ENCODE results near the gene DNMBP.
"Not testable (repeated sequence)": the region's sequence is repeated elsewhere in the genome, so short reads cannot be mapped to it uniquely, and the experiment has no call there.

Gene DNMBP

GRCh38 chr10:99912041-99912440 lies 97.7 kb downstream of the DNMBP start:
- Histone ChIP-seq H3K27ac (ENCODE audit: low read length) (no peak overlapping the region), H3K27me3 (ENCODE audit: control insufficient read depth, insufficient read depth, low read length) (no peaks in the 10 kb centered on the region), H3K9me3 (ENCODE audit: control insufficient read depth, insufficient read depth, low read length) (no peaks in the 10 kb centered on the region), H3K4me1 (ENCODE audit: control insufficient read depth, insufficient read depth, low read length) (peaks cover 3% of the 10 kb centered on the region; the same call in 1 of the 2 replicates), H3K4me3 (ENCODE audit: low read length) (peak overlapping the region; percentile 83; the same call in 1 of the 2 replicates), H3K36me3 (ENCODE audit: control insufficient read depth, insufficient read depth, low read length) (peaks cover 22% of the 10 kb centered on the region)
- DNase-seq (ENCODE audit: low read depth, low spot score): no peak

GRCh38 chr10:99908512-99908911 lies 101.2 kb downstream of the DNMBP start:
- Histone ChIP-seq H3K27me3 (ENCODE audit: control insufficient read depth, insufficient read depth, low read length) (no peaks in the 10 kb centered on the region), H3K9me3 (ENCODE audit: control insufficient read depth, insufficient read depth, low read length) (no peaks in the 10 kb centered on the region), H3K4me1 (ENCODE audit: control insufficient read depth, insufficient read depth, low read length) (no peaks in the 10 kb centered on the region), H3K27ac (ENCODE audit: low read length) (no peak overlapping the region), H3K4me3 (ENCODE audit: low read length) (no peak overlapping the region), H3K36me3 (ENCODE audit: control insufficient read depth, insufficient read depth, low read length) (peaks cover 36% of the 10 kb centered on the region)
- WGBS (ENCODE audit: insufficient coverage, insufficient read length): no CpG with 5 or more reads among the region's 3 CpGs
- no peak for DNase-seq (ENCODE audit: low read depth, low spot score)

- no peak overlapping the region for H3K4me3 ChIP-seq (ENCODE audit: low read length)
- H3K36me3 ChIP-seq (ENCODE audit: control insufficient read depth, insufficient read depth, low read length): peaks cover 42% of the 10 kb centered on the region
- H3K4me1 ChIP-seq (ENCODE audit: control insufficient read depth, insufficient read depth, low read length): no peaks in the 10 kb centered on the region
- DNase-seq (ENCODE audit: low read depth, low spot score): no peak
- H3K27me3 ChIP-seq (ENCODE audit: control insufficient read depth, insufficient read depth, low read length): no peaks in the 10 kb centered on the region
- H3K9me3 ChIP-seq (ENCODE audit: control insufficient read depth, insufficient read depth, low read length): no peaks in the 10 kb centered on the region
- no CpG with 5 or more reads among the region's 9 CpGs for WGBS (ENCODE audit: insufficient coverage, insufficient read length)
- no peak overlapping the region for H3K27ac ChIP-seq (ENCODE audit: low read length)
Measured at GRCh38 chr10:99906470-99906869, 103.3 kb downstream of the DNMBP start.

- H3K27ac ChIP-seq (ENCODE audit: low read length): no peak overlapping the region
- no CpG with 5 or more reads among the region's 3 CpGs for WGBS (ENCODE audit: insufficient coverage, insufficient read length)
- H3K27me3 ChIP-seq (ENCODE audit: control insufficient read depth, insufficient read depth, low read length): no peaks in the 10 kb centered on the region
- H3K4me1 ChIP-seq (ENCODE audit: control insufficient read depth, insufficient read depth, low read length): no peaks in the 10 kb centered on the region
- no peaks in the 10 kb centered on the region for H3K9me3 ChIP-seq (ENCODE audit: control insufficient read depth, insufficient read depth, low read length)
- H3K36me3 ChIP-seq (ENCODE audit: control insufficient read depth, insufficient read depth, low read length): peaks cover 42% of the 10 kb centered on the region
- no peak overlapping the region for H3K4me3 ChIP-seq (ENCODE audit: low read length)
- no peak for DNase-seq (ENCODE audit: low read depth, low spot score)
Measured at GRCh38 chr10:99905971-99906370, 103.8 kb downstream of the DNMBP start.

- no peak for DNase-seq (ENCODE audit: low read depth, low spot score)
- Histone ChIP-seq H3K9me3 (ENCODE audit: control insufficient read depth, insufficient read depth, low read length) (no peaks in the 10 kb centered on the region), H3K4me1 (ENCODE audit: control insufficient read depth, insufficient read depth, low read length) (no peaks in the 10 kb centered on the region), H3K27ac (ENCODE audit: low read length) (no peak overlapping the region), H3K4me3 (ENCODE audit: low read length) (no peak overlapping the region), H3K36me3 (ENCODE audit: control insufficient read depth, insufficient read depth, low read length) (peaks cover 57% of the 10 kb centered on the region), H3K27me3 (ENCODE audit: control insufficient read depth, insufficient read depth, low read length) (no peaks in the 10 kb centered on the region)
- 100% methylated on average over 2 of the region's 9 CpGs for WGBS (ENCODE audit: insufficient coverage, insufficient read length)
Measured at GRCh38 chr10:99895867-99896266, 113.9 kb downstream of the DNMBP start.

GRCh38 chr10:99895066-99895465 lies 114.7 kb downstream of the DNMBP start:
- peaks cover 57% of the 10 kb centered on the region for H3K36me3 ChIP-seq (ENCODE audit: control insufficient read depth, insufficient read depth, low read length)
- H3K27ac ChIP-seq (ENCODE audit: low read length); H3K27me3 ChIP-seq (ENCODE audit: control insufficient read depth, insufficient read depth, low read length); DNase-seq (ENCODE audit: low read depth, low spot score); H3K9me3 ChIP-seq (ENCODE audit: control insufficient read depth, insufficient read depth, low read length); H3K4me1 ChIP-seq (ENCODE audit: control insufficient read depth, insufficient read depth, low read length); H3K4me3 ChIP-seq (ENCODE audit: low read length): not testable (repeated sequence)
- no CpG with 5 or more reads among the region's 9 CpGs for WGBS (ENCODE audit: insufficient coverage, insufficient read length)

GRCh38 chr10:99894613-99895012 lies 115.1 kb downstream of the DNMBP start:
- Histone ChIP-seq H3K4me3 (ENCODE audit: low read length) (no peak overlapping the region), H3K9me3 (ENCODE audit: control insufficient read depth, insufficient read depth, low read length) (no peaks in the 10 kb centered on the region), H3K27me3 (ENCODE audit: control insufficient read depth, insufficient read depth, low read length) (no peaks in the 10 kb centered on the region), H3K36me3 (ENCODE audit: control insufficient read depth, insufficient read depth, low read length) (peaks cover 58% of the 10 kb centered on the region), H3K4me1 (ENCODE audit: control insufficient read depth, insufficient read depth, low read length) (no peaks in the 10 kb centered on the region), H3K27ac (ENCODE audit: low read length) (no peak overlapping the region)
- WGBS (ENCODE audit: insufficient coverage, insufficient read length): no CpG with 5 or more reads among the region's 4 CpGs
- DNase-seq (ENCODE audit: low read depth, low spot score): no peak

GRCh38 chr10:99888622-99889021 lies 121.1 kb downstream of the DNMBP start:
- Histone ChIP-seq H3K27ac (ENCODE audit: low read length) (no peak overlapping the region), H3K4me3 (ENCODE audit: low read length) (no peak overlapping the region), H3K36me3 (ENCODE audit: control insufficient read depth, insufficient read depth, low read length) (peaks cover 52% of the 10 kb centered on the region), H3K9me3 (ENCODE audit: control insufficient read depth, insufficient read depth, low read length) (no peaks in the 10 kb centered on the region), H3K27me3 (ENCODE audit: control insufficient read depth, insufficient read depth, low read length) (0 out of 2 replicates have a peak, but pooled peaks cover 1% of the 10 kb centered on the region), H3K4me1 (ENCODE audit: control insufficient read depth, insufficient read depth, low read length) (no peaks in the 10 kb centered on the region)
- DNase-seq (ENCODE audit: low read depth, low spot score): no peak
- no CpG with 5 or more reads among the region's 4 CpGs for whole genome bisulfite sequencing (ENCODE audit: insufficient coverage, insufficient read length)

- WGBS (ENCODE audit: insufficient coverage, insufficient read length): no CpG with 5 or more reads among the region's 2 CpGs
- Histone ChIP-seq H3K4me3 (ENCODE audit: low read length) (no peak overlapping the region), H3K36me3 (ENCODE audit: control insufficient read depth, insufficient read depth, low read length) (peaks cover 61% of the 10 kb centered on the region), H3K9me3 (ENCODE audit: control insufficient read depth, insufficient read depth, low read length) (no peaks in the 10 kb centered on the region), H3K4me1 (ENCODE audit: control insufficient read depth, insufficient read depth, low read length) (no peaks in the 10 kb centered on the region), H3K27ac (ENCODE audit: low read length) (no peak overlapping the region), H3K27me3 (ENCODE audit: control insufficient read depth, insufficient read depth, low read length) (0 out of 2 replicates have a peak, but pooled peaks cover 1% of the 10 kb centered on the region)
- no peak for DNase-seq (ENCODE audit: low read depth, low spot score)
Measured at GRCh38 chr10:99883523-99883922, 126.2 kb downstream of the DNMBP start.

- Histone ChIP-seq H3K36me3 (ENCODE audit: control insufficient read depth, insufficient read depth, low read length) (peaks cover 70% of the 10 kb centered on the region), H3K9me3 (ENCODE audit: control insufficient read depth, insufficient read depth, low read length) (no peaks in the 10 kb centered on the region), H3K4me3 (ENCODE audit: low read length) (no peak overlapping the region), H3K27me3 (ENCODE audit: control insufficient read depth, insufficient read depth, low read length) (0 out of 2 replicates have a peak, but pooled peaks cover 1% of the 10 kb centered on the region), H3K27ac (ENCODE audit: low read length) (no peak overlapping the region), H3K4me1 (ENCODE audit: control insufficient read depth, insufficient read depth, low read length) (no peaks in the 10 kb centered on the region)
- DNase-seq (ENCODE audit: low read depth, low spot score): no peak
- WGBS (ENCODE audit: insufficient coverage, insufficient read length): no CpG with 5 or more reads among the region's 5 CpGs
Measured at GRCh38 chr10:99881371-99881770, 128.4 kb downstream of the DNMBP start.

- no peak for DNase-seq (ENCODE audit: low read depth, low spot score)
- H3K4me1 ChIP-seq (ENCODE audit: control insufficient read depth, insufficient read depth, low read length): no peaks in the 10 kb centered on the region
- peaks cover 59% of the 10 kb centered on the region for H3K36me3 ChIP-seq (ENCODE audit: control insufficient read depth, insufficient read depth, low read length)
- H3K27ac ChIP-seq (ENCODE audit: low read length): no peak overlapping the region
- H3K4me3 ChIP-seq (ENCODE audit: low read length): no peak overlapping the region
- no peaks in the 10 kb centered on the region for H3K27me3 ChIP-seq (ENCODE audit: control insufficient read depth, insufficient read depth, low read length)
- no peaks in the 10 kb centered on the region for H3K9me3 ChIP-seq (ENCODE audit: control insufficient read depth, insufficient read depth, low read length)
- WGBS (ENCODE audit: insufficient coverage, insufficient read length): no CpG with 5 or more reads among the region's 19 CpGs
Measured at GRCh38 chr10:99880080-99880835, 129.5 kb downstream of the DNMBP start.
